ENCODE measurements around the gene ACTN4.
"Not testable (repeated sequence)": the region's sequence is repeated elsewhere in the genome, so short reads cannot be mapped to it uniquely, and the experiment has no call there.

Gene ACTN4

GRCh38 chr19:38629568-38629967 lies 17.9 kb upstream of the ACTN4 start:
- no peak for TF ChIP-seq CTCF (IDR thresholded peaks at IDR 0.05; ENCODE audit: low read depth, low read length)
- no peak overlapping the region for H3K4me3 ChIP-seq (replicated peaks in 1 of 2; ENCODE audit: low read depth in 2 of 2, low read length in 2 of 2)
- DNase-seq (ENCODE audit: low read depth in 2 of 2), result no peak

- H3K4me3 ChIP-seq (replicated peaks in 1 of 2; ENCODE audit: low read depth in 2 of 2, low read length in 2 of 2); DNase-seq (ENCODE audit: low read depth in 2 of 2): not testable (repeated sequence)
Observed at GRCh38 chr19:38631301-38631700, 16.1 kb upstream of the ACTN4 start.

GRCh38 chr19:38631811-38632475 lies 15.5 kb upstream of the ACTN4 start:
- DNase-seq (ENCODE audit: low read depth in 2 of 2); H3K4me3 ChIP-seq (replicated peaks in 1 of 2; ENCODE audit: low read depth in 2 of 2, low read length in 2 of 2): not testable (repeated sequence)

- TF ChIP-seq CTCF (IDR thresholded peaks at IDR 0.05; ENCODE audit: low read depth, low read length), result no peak
- DNase-seq (ENCODE audit: low read depth in 2 of 2), result no peak
- no peak overlapping the region for H3K4me3 ChIP-seq (replicated peaks in 1 of 2; ENCODE audit: low read depth in 2 of 2, low read length in 2 of 2)
Observed at GRCh38 chr19:38632476-38633213, 14.8 kb upstream of the ACTN4 start.

- peak; percentile 91 for TF ChIP-seq CTCF (IDR thresholded peaks at IDR 0.05; ENCODE audit: low read depth, low read length)
- H3K4me3 ChIP-seq (replicated peaks in 1 of 2; ENCODE audit: low read depth in 2 of 2, low read length in 2 of 2), result no peak overlapping the region
- DNase-seq (ENCODE audit: low read depth in 2 of 2), result peak; percentile 70 to 71
Observed at GRCh38 chr19:38634757-38635482, 12.5 kb upstream of the ACTN4 start.

GRCh38 chr19:38635483-38636399 lies 11.7 kb upstream of the ACTN4 start:
- H3K4me3 ChIP-seq (replicated peaks in 1 of 2; ENCODE audit: low read depth in 2 of 2, low read length in 2 of 2), result no peak overlapping the region
- no peak for DNase-seq (ENCODE audit: low read depth in 2 of 2)
- TF ChIP-seq CTCF (IDR thresholded peaks at IDR 0.05; ENCODE audit: low read depth, low read length), result no peak

- no peak for TF ChIP-seq CTCF (IDR thresholded peaks at IDR 0.05; ENCODE audit: low read depth, low read length)
- H3K4me3 ChIP-seq (replicated peaks in 1 of 2; ENCODE audit: low read depth in 2 of 2, low read length in 2 of 2), result no peak overlapping the region
- DNase-seq (ENCODE audit: low read depth in 2 of 2), result no peak
Observed at GRCh38 chr19:38638461-38638860, 9.0 kb upstream of the ACTN4 start.

Measured in cardiac fibroblast (primary cell).